Retinal pigment epithelial cell (primary cell): ENCODE data around the gene NTN4.
A peak's percentile ranks its signal among the peaks of the same experiment; 100 is the strongest.
"Not testable (repeated sequence)": the region's sequence is repeated elsewhere in the genome, so short reads cannot be mapped to it uniquely, and the experiment has no call there.

Experiments used
- DNase-seq: peaks from one replicate; pipeline ENCODE4 v3.0.0-alpha.2; 2010; ENCODE audit warnings: low read depth
- H3K4me3 ChIP-seq: 2 replicates; pipeline ENCODE4 v1.5.1; 2011; ENCODE audit warnings: mild to moderate bottlenecking, low read length, control low read depth, moderate library complexity
- TF ChIP-seq, protein P1 (sequence below): conservative IDR thresholded peaks from 2 replicates; pipeline ENCODE4 v1.5.1; 2011; ENCODE audit warnings: low read depth, low read length, control low read depth, inconsistent platforms

NTN4 gene

DNA sequence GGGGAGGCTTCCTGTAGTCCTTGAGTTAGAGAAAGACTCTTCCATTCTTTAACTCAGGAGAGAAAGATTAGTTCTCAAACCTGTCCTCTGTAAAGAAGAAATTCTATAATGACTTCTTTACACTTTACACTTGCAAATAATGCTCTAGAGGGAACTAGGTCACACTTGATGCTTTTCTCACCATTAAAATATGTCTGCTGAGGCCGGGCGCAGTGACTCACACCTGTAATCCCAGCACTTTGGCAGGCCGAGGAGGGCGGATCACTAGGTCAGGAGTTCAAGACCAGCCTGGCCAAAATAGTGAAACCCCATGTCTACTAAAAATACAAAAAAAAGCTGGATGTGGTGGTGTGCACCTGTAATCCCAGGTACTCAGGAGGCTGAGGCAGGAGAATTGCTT is 6.3 kb downstream of the NTN4 start:
- TF ChIP-seq, protein P1, sequence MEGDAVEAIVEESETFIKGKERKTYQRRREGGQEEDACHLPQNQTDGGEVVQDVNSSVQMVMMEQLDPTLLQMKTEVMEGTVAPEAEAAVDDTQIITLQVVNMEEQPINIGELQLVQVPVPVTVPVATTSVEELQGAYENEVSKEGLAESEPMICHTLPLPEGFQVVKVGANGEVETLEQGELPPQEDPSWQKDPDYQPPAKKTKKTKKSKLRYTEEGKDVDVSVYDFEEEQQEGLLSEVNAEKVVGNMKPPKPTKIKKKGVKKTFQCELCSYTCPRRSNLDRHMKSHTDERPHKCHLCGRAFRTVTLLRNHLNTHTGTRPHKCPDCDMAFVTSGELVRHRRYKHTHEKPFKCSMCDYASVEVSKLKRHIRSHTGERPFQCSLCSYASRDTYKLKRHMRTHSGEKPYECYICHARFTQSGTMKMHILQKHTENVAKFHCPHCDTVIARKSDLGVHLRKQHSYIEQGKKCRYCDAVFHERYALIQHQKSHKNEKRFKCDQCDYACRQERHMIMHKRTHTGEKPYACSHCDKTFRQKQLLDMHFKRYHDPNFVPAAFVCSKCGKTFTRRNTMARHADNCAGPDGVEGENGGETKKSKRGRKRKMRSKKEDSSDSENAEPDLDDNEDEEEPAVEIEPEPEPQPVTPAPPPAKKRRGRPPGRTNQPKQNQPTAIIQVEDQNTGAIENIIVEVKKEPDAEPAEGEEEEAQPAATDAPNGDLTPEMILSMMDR = no peak
- no peak for DNase-seq
- H3K4me3 ChIP-seq = no peak overlapping the region

DNA sequence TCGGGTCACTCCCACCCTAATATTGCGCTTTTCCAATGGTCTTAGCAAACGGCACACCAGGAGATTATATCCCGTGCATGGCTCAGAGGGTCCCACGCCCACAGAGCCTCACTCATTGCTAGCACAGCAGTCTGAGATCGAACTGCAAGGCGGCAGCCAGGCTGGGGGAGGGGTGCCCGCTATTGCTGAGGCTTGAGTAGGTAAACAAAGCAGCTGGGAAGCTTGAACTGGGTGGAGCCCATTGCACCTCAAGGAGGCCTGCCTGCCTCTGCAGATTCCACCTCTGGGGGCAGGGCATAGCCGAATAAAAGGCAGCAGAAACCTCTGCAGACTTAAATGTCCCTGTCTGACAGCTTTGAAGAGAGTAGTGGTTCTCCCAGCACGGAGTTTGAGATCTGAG is 15.1 kb downstream of the NTN4 start:
- not testable (repeated sequence) for H3K4me3 ChIP-seq, DNase-seq

DNA sequence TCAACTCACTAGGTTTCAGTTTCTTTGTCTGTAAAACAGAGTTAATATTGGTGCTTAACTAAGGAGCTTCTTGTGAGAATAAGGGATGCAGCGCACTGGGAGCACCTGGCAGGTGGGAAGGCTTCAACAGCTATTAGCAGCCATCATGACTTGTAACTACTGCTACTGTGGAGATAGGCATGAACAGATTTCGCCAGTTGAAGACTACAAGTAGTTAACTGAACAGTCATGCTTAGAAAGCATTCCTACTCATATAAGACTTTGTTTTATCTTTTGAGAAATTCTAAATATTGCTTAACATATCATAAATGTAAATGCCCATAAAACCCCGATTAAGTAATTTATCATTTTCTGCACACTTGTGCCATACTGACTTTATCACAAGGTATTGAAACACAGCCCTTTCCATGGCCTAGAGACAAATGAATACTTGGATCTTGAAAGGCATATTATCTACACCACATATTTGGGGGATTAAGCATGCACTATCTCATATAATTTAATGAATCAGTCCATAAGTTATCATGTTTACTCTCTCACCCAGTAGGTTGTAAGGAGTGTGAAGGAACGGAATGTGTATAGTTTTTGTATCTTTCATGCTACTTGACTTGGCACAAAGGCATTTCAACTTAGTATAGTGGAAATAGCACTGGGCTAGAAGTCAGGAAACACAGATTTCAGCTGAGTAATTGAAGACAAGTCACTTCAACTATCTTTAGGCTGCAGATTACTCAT is 16.1 kb downstream of the NTN4 start:
- TF ChIP-seq, protein P1 = no peak
- H3K4me3 ChIP-seq = no peak overlapping the region
- DNase-seq = no peak

GRCh38 chr12:95773320-95773719 is 17.2 kb downstream of the NTN4 start:
- TF ChIP-seq, protein P1 = no peak
- H3K4me3 ChIP-seq = no peak overlapping the region
- no peak for DNase-seq

- TF ChIP-seq, protein P1 = no peak
- DNase-seq = no peak
These were observed 22.9 kb downstream of the NTN4 start for GRCh38 chr12:95767703-95768102.

GRCh38 chr12:95766356-95767019 is 24.1 kb downstream of the NTN4 start:
- DNase-seq = peak; percentile 74
- TF ChIP-seq, protein P1 = no peak
- H3K4me3 ChIP-seq = no peak overlapping the region

More at GRCh38 chr12:95767703-95768102, 22.9 kb downstream of the NTN4 start:
- H3K4me3 ChIP-seq = no peak overlapping the region

GRCh38 chr12:95764848-95765247 is 25.7 kb downstream of the NTN4 start:
- no peak for DNase-seq
- no peak overlapping the region for H3K4me3 ChIP-seq
- TF ChIP-seq, protein P1 = no peak
